CD14-positive monocyte (primary cell): ENCODE measurements around the gene TMEM144. TPM values are rescaled to one million over a fixed set of nuclear protein-coding genes. Genes with fewer than 3 reads are reported as not detected.

Experiments used
- DNase-seq, 3 donors: peaks; one replicate each; pipeline ENCODE4 v3.0.0-alpha.2; 2011 to 2022
- H2AFZ ChIP-seq: 2 replicates; pipeline ENCODE4 v1.6.0; 2012; ENCODE audit warnings: mild to moderate bottlenecking, low read depth, low read length, inconsistent platforms; ENCODE audit not compliant: insufficient read depth, poor library complexity, severe bottlenecking
- H3K27ac ChIP-seq, 2 donors: 1 replicate in 1 of 2; 2 replicates in 1 of 2; pipeline ENCODE4 v1.5.1; 2012 to 2013; ENCODE audit warnings: low read length in 2 of 2, control low read depth in 1 of 2, inconsistent platforms in 1 of 2, low read depth in 1 of 2, mild to moderate bottlenecking in 1 of 2
- H3K27me3 ChIP-seq, 2 donors: one replicate each; pipeline versions ENCODE4 v1.6.0 to v1.6.1; 2011 to 2013; ENCODE audit warnings: low read length in 2 of 2; ENCODE audit not compliant: control insufficient read depth in 2 of 2, insufficient read depth in 2 of 2
- H3K36me3 ChIP-seq, 2 donors: replicated peaks in 1 of 2; 1 replicate in 1 of 2; 2 replicates in 1 of 2; pipeline versions ENCODE4 v1.5.1 to v1.6.1; 2012 to 2013; ENCODE audit warnings: low read length in 2 of 2, control low read depth in 1 of 2, inconsistent platforms in 1 of 2, mild to moderate bottlenecking in 1 of 2; ENCODE audit not compliant: insufficient read depth in 2 of 2, control insufficient read depth in 1 of 2
- H3K4me1 ChIP-seq, 2 donors: 1 replicate in 1 of 2; 2 replicates in 1 of 2; pipeline versions ENCODE4 v1.5.1 to v1.6.1; 2012 to 2013; ENCODE audit warnings: low read length in 2 of 2, control low read depth in 1 of 2, inconsistent platforms in 1 of 2, mild to moderate bottlenecking in 1 of 2, moderate library complexity in 1 of 2; ENCODE audit not compliant: insufficient read depth in 2 of 2, control insufficient read depth in 1 of 2
- H3K4me2 ChIP-seq: replicated peaks from 2 replicates; pipeline ENCODE3; 2012; ENCODE audit warnings: low read length, moderate library complexity, mild to moderate bottlenecking; ENCODE audit not compliant: poor library complexity, severe bottlenecking; ENCODE audit errors: extremely low read depth
- H3K4me3 ChIP-seq, 3 experiments: fragments of 200-600 bp in 1 of 3; sonication (generic) in 1 of 3; replicated peaks in 1 of 3; 1 replicate in 2 of 3; 2 replicates in 1 of 3; pipeline ENCODE4 v1.5.1; 2011 to 2013; ENCODE audit warnings: low read length in 3 of 3, mild to moderate bottlenecking in 3 of 3, control low read depth in 2 of 3, low read depth in 2 of 3, inconsistent platforms in 1 of 3, moderate library complexity in 1 of 3
- H3K79me2 ChIP-seq: 2 replicates; pipeline ENCODE4 v1.6.0; 2012; ENCODE audit warnings: mild to moderate bottlenecking, control low read depth, inconsistent platforms, low read length, moderate library complexity; ENCODE audit not compliant: insufficient read depth
- H3K9ac ChIP-seq: 2 replicates; pipeline ENCODE4 v1.6.0; 2017; ENCODE audit warnings: low read length, mild to moderate bottlenecking; ENCODE audit not compliant: insufficient read depth, poor library complexity, severe bottlenecking
- H3K9me3 ChIP-seq, 2 donors: replicated peaks in 1 of 2; 1 replicate in 1 of 2; 2 replicates in 1 of 2; pipeline versions ENCODE4 v1.5.1 to v1.6.1; 2012 to 2013; ENCODE audit warnings: low read length in 2 of 2, control low read depth in 1 of 2; ENCODE audit not compliant: control insufficient read depth in 1 of 2, insufficient read depth in 1 of 2
- H4K20me1 ChIP-seq: 2 replicates; pipeline ENCODE4 v1.6.0; 2012; ENCODE audit warnings: mild to moderate bottlenecking, low read length, control low read depth, moderate library complexity; ENCODE audit not compliant: insufficient read depth
- H3K27ac Mint-ChIP-seq, 7 donors: one replicate each; pipeline ENCODE4 v1.8.0; 2020; ENCODE audit warnings: mild to moderate bottlenecking in 7 of 7, mixed read lengths in 7 of 7, moderate library complexity in 6 of 7, inconsistent platforms in 2 of 7
- H3K27me3 Mint-ChIP-seq, 3 donors: one replicate each; pipeline ENCODE4 v1.8.0; 2021 to 2022; ENCODE audit warnings: low read depth in 3 of 3, mild to moderate bottlenecking in 3 of 3, mixed read lengths in 3 of 3, moderate library complexity in 3 of 3, inconsistent platforms in 1 of 3
- H3K36me3 Mint-ChIP-seq, 2 donors: one replicate each; pipeline ENCODE4 v1.8.0; 2020; ENCODE audit warnings: mixed read lengths in 2 of 2, inconsistent platforms in 1 of 2, mild to moderate bottlenecking in 1 of 2
- H3K4me1 Mint-ChIP-seq: one replicate; pipeline ENCODE4 v1.8.0; 2020; ENCODE audit warnings: mild to moderate bottlenecking, mixed read lengths
- H3K4me3 Mint-ChIP-seq, 2 donors: one replicate each; pipeline ENCODE4 v1.8.0; 2020; ENCODE audit warnings: mild to moderate bottlenecking in 2 of 2, mixed read lengths in 2 of 2, moderate library complexity in 1 of 2
- H3K9me3 Mint-ChIP-seq, 7 donors: one replicate each; pipeline ENCODE4 v1.8.0; 2020 to 2022; ENCODE audit warnings: mixed read lengths in 7 of 7, mild to moderate bottlenecking in 6 of 7, moderate library complexity in 6 of 7, inconsistent platforms in 2 of 7
- CTCF ChIP-seq: fragments of 200-600 bp; IDR thresholded peaks from one replicate; pipeline ENCODE4 v1.8.0; 2022; ENCODE audit warnings: antibody characterized with exemption, mild to moderate bottlenecking
- WGBS: methylation state at CpG from one replicate; pipeline ENCODE4 v1.1.5; 2013; ENCODE audit warnings: missing lambda C conversion rate; ENCODE audit not compliant: insufficient coverage; 5-methylcytosine and 5-hydroxymethylcytosine counted together
- intact Hi-C, 2 donors: fragments of 100-400 bp; cut with micrococcal nuclease; formaldehyde crosslinking; loops; one replicate each; pipeline versions ENCODE4 v1.15.0 to v1.15.1; 2023
- polyA plus RNA-seq, 3 donors: library from polyadenylated mRNA; depleted of rRNA in 1 of 3; unstranded in 2 of 3; stranded (reverse) in 1 of 3; fragments of 300-500 nt in 2 of 3; fragments of >200 nt in 1 of 3; fragmentation: Illumina TruSeq in 2 of 3; gene quantifications; 1 replicate in 2 of 3; 2 replicates in 1 of 3; pipeline ENCODE4 v1.2.3, GENCODE V29; 2012 to 2021

The TMEM144 gene
- polyA plus RNA-seq, 3 donors, result 1.0 to 27.9 (median 1.5) TPM

DNA sequence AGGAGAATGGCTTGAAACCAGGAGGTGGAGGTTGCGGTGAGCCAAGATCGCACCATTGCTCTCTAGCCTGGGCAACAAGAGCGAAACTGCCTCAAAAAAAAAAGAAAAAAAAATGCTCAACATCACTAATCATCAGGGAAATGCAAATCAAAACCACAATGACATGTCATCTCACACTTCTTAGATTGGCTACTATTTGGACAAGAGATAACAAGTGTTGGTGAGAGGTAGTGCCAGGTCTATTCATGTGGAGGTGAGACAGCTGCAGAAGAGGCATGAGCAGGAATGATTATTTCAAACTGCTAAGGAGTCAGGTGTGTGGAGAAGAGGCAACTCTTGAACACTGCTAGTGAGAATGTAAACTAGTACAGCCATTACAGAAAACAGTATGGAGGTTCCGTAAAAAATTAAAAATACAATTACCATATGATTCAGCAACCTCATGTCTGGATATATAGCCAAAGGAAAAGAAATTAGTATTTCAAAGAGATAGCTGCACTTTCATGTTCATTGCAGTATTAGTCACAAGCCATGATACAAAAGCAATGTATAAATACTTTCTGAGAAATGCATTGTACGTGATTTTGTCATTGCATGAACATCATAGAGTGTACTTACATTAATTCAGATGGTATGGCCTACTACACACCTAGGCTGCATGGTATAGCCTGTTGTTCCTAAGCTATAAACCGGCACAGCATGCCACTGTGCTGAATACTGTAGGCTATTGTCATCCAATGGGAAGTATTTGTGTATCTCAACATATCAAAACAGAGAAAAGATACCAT is 75.3 kb downstream of the TMEM144 start:
- no peak overlapping the region for H3K27ac Mint-ChIP-seq
- WGBS, result no CpG with 5 or more reads among the region's 6 CpGs
- no peak overlapping the region for H2AFZ ChIP-seq
- H3K4me1 ChIP-seq, result no peaks in the 10 kb centered on the region
- no peaks in the 10 kb centered on the region for H3K9me3 ChIP-seq
- H3K27me3 Mint-ChIP-seq, result peaks cover 0 to 4% (median 3%) of the 10 kb centered on the region in 3 donors
- no peak overlapping the region for H3K4me3 ChIP-seq
- no peak overlapping the region for H3K27ac ChIP-seq
- H4K20me1 ChIP-seq, result no peaks in the 10 kb centered on the region
- H3K4me1 Mint-ChIP-seq, result no peaks in the 10 kb centered on the region
- H3K9ac ChIP-seq, result no peak overlapping the region
- no peaks in the 10 kb centered on the region for H3K27me3 ChIP-seq
- no peak overlapping the region for H3K4me2 ChIP-seq
- H3K9me3 Mint-ChIP-seq, result peaks cover 0 to 3% (median 0%) of the 10 kb centered on the region in 7 donors
- no peaks in the 10 kb centered on the region for H3K36me3 Mint-ChIP-seq
- intact Hi-C loops, result no loop called here
- DNase-seq, result no peak
- no peak overlapping the region for H3K4me3 Mint-ChIP-seq
- no peaks in the 10 kb centered on the region for H3K36me3 ChIP-seq
- TF ChIP-seq CTCF, result no peak
- H3K79me2 ChIP-seq, result no peaks in the 10 kb centered on the region

DNA sequence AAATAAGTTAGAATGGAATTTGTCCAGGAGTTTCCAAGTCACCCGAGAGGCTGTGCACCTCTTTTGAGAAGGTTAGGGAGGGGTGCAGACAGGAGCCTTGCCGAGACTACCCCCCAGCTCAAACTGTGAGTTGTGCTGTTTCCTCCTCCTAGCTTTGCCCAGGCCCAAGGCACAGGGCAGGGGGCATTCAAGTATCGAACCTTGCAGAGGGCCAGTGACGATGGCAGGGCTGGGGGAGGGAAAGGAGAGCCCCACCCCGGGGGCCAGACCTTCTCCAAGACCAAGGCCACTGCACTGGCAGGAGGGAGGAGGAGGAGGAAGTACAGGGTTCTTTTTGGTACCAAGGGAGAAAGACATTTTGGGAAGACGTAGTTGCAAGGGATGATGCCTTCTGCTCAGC is 80.6 kb downstream of the TMEM144 start:
- H3K9ac ChIP-seq, result no peak overlapping the region
- intact Hi-C loops, result no loop called here
- no peak overlapping the region for H3K27ac Mint-ChIP-seq
- peaks cover 16 to 21% of the 10 kb centered on the region in 2 donors for H3K9me3 ChIP-seq
- H3K27me3 Mint-ChIP-seq, result peaks cover 0 to 4% (median 3%) of the 10 kb centered on the region in 3 donors
- H3K9me3 Mint-ChIP-seq, result peaks cover 13 to 23% (median 20%) of the 10 kb centered on the region in 7 donors
- H3K4me1 ChIP-seq, result no peaks in the 10 kb centered on the region
- H3K79me2 ChIP-seq, result no peaks in the 10 kb centered on the region
- no peak for TF ChIP-seq CTCF
- WGBS, result 100% methylated on average over 4 of the region's 6 CpGs
- no peak overlapping the region for H3K27ac ChIP-seq
- H3K36me3 ChIP-seq, result no peaks in the 10 kb centered on the region
- H3K4me3 ChIP-seq, result no peak overlapping the region
- H3K4me3 Mint-ChIP-seq, result no peak overlapping the region
- DNase-seq, result no peak
- H3K4me2 ChIP-seq, result no peak overlapping the region
- H3K4me1 Mint-ChIP-seq, result no peaks in the 10 kb centered on the region
- H3K27me3 ChIP-seq, result no peaks in the 10 kb centered on the region
- H2AFZ ChIP-seq, result no peak overlapping the region
- no peaks in the 10 kb centered on the region for H3K36me3 Mint-ChIP-seq
- no peaks in the 10 kb centered on the region for H4K20me1 ChIP-seq
